ENCODE results near the gene ADAM12.

DNA sequence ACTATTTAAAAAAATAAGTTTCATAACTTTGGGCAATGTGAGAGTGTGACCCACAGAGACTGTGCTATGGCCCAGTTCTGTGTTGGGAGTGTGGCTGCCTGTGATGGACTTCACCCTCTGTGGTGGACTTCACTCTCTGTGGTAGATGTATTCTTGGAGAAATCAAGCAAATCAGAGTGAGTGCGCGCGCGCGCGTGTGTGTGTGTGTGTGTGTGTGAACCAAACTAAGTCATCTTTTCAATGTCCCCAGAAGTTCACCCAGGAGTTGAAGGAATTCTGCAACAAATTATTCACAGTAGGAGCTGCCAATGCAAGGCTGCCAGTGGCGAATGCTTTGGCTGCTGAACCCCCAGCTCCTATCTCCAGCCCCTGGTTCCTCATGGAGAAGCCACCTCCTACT is 184.5 kb downstream of the ADAM12 start:
- TF ChIP-seq FOXM1 (IDR thresholded peaks at IDR 0.05; ENCODE audit: borderline replicate concordance, low read depth) (no peak), TAF1 (IDR thresholded peaks at IDR 0.05; ENCODE audit: low read depth) (no peak), TCF12 (IDR thresholded peaks at IDR 0.05; ENCODE audit: low read depth) (no peak), RAD21 (IDR thresholded peaks at IDR 0.05; ENCODE audit: low read depth) (no peak), CREB1 (IDR thresholded peaks at IDR 0.05; ENCODE audit: low read depth) (no peak), EP300 (IDR thresholded peaks at IDR 0.05; ENCODE audit: borderline replicate concordance) (no peak), EGR1 (IDR thresholded peaks at IDR 0.05) (no peak)
- TF ChIP-seq, protein P1, sequence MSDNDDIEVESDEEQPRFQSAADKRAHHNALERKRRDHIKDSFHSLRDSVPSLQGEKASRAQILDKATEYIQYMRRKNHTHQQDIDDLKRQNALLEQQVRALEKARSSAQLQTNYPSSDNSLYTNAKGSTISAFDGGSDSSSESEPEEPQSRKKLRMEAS (IDR thresholded peaks at IDR 0.05), result no peak
- TF ChIP-seq, protein P2, sequence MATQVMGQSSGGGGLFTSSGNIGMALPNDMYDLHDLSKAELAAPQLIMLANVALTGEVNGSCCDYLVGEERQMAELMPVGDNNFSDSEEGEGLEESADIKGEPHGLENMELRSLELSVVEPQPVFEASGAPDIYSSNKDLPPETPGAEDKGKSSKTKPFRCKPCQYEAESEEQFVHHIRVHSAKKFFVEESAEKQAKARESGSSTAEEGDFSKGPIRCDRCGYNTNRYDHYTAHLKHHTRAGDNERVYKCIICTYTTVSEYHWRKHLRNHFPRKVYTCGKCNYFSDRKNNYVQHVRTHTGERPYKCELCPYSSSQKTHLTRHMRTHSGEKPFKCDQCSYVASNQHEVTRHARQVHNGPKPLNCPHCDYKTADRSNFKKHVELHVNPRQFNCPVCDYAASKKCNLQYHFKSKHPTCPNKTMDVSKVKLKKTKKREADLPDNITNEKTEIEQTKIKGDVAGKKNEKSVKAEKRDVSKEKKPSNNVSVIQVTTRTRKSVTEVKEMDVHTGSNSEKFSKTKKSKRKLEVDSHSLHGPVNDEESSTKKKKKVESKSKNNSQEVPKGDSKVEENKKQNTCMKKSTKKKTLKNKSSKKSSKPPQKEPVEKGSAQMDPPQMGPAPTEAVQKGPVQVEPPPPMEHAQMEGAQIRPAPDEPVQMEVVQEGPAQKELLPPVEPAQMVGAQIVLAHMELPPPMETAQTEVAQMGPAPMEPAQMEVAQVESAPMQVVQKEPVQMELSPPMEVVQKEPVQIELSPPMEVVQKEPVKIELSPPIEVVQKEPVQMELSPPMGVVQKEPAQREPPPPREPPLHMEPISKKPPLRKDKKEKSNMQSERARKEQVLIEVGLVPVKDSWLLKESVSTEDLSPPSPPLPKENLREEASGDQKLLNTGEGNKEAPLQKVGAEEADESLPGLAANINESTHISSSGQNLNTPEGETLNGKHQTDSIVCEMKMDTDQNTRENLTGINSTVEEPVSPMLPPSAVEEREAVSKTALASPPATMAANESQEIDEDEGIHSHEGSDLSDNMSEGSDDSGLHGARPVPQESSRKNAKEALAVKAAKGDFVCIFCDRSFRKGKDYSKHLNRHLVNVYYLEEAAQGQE (IDR thresholded peaks at IDR 0.05; ENCODE audit: low read depth), result no peak
